HG02884 (cell line): ENCODE results near the gene TAF4.
"Not testable (repeated sequence)": the region's sequence is repeated elsewhere in the genome, so short reads cannot be mapped to it uniquely, and the experiment has no call there.

Experiments used
- ATAC-seq: cut with Tn5 transposase; IDR thresholded peaks from one replicate; pipeline ENCODE4 v1.9.1; 2021; ENCODE audit warnings: mild to moderate bottlenecking, moderate library complexity; ENCODE audit not compliant: unreplicated experiment

TAF4 gene

GRCh38 chr20:61982951-61983315 is 82.7 kb downstream of the TAF4 start:
- ATAC-seq, result no peak

GRCh38 chr20:61982191-61982950 is 83.3 kb downstream of the TAF4 start:
- ATAC-seq, result no peak

- ATAC-seq, result not testable (repeated sequence)
These were observed 84.0 kb downstream of the TAF4 start for GRCh38 chr20:61981691-61982090.

- no peak for ATAC-seq
These were observed 84.8 kb downstream of the TAF4 start for GRCh38 chr20:61980647-61981583.

GRCh38 chr20:61979701-61980635 is 85.7 kb downstream of the TAF4 start:
- no peak for ATAC-seq

- ATAC-seq, result no peak
These were observed 86.6 kb downstream of the TAF4 start for GRCh38 chr20:61979090-61979489.

- no peak for ATAC-seq
These were observed 87.2 kb downstream of the TAF4 start for GRCh38 chr20:61978491-61978890.

GRCh38 chr20:61977419-61977786 is 88.3 kb downstream of the TAF4 start:
- ATAC-seq, result no peak

GRCh38 chr20:61976644-61977418 is 88.8 kb downstream of the TAF4 start:
- no peak for ATAC-seq

GRCh38 chr20:61976263-61976643 is 89.4 kb downstream of the TAF4 start:
- no peak for ATAC-seq

- no peak for ATAC-seq
These were observed 90.1 kb downstream of the TAF4 start for GRCh38 chr20:61975407-61976129.

GRCh38 chr20:61974357-61974665 is 91.4 kb downstream of the TAF4 start:
- ATAC-seq, result no peak

- no peak for ATAC-seq
These were observed 91.9 kb downstream of the TAF4 start for GRCh38 chr20:61973515-61974356.

- ATAC-seq, result no peak
These were observed 92.8 kb downstream of the TAF4 start for GRCh38 chr20:61972636-61973508.

- ATAC-seq, result not testable (repeated sequence)
These were observed 94.1 kb downstream of the TAF4 start for GRCh38 chr20:61971595-61971994.

GRCh38 chr20:61970357-61970756 is 95.3 kb downstream of the TAF4 start:
- no peak for ATAC-seq

- no peak for ATAC-seq
These were observed 95.9 kb downstream of the TAF4 start for GRCh38 chr20:61969806-61970205.

GRCh38 chr20:61968932-61969331 is 96.7 kb downstream of the TAF4 start:
- ATAC-seq, result no peak
